Fibroblast of mammary gland (primary cell): ENCODE measurements around the gene DNM2.
A peak's percentile ranks its signal among the peaks of the same experiment; 100 is the strongest.

Experiments used
- DNase-seq: peaks from one replicate; pipeline ENCODE4 v3.0.0-alpha.2; 2010; ENCODE audit warnings: low read depth
- H3K4me3 ChIP-seq: 2 replicates; pipeline ENCODE4 v1.5.1; 2011; ENCODE audit warnings: low read depth, mild to moderate bottlenecking, low read length, moderate library complexity; ENCODE audit not compliant: control insufficient read depth
- TF ChIP-seq, protein P1 (sequence below): conservative IDR thresholded peaks from 2 replicates; pipeline ENCODE4 v1.5.1; 2011; ENCODE audit warnings: low read depth, low read length, inconsistent platforms; ENCODE audit not compliant: control insufficient read depth, insufficient read depth

Gene DNM2

DNA sequence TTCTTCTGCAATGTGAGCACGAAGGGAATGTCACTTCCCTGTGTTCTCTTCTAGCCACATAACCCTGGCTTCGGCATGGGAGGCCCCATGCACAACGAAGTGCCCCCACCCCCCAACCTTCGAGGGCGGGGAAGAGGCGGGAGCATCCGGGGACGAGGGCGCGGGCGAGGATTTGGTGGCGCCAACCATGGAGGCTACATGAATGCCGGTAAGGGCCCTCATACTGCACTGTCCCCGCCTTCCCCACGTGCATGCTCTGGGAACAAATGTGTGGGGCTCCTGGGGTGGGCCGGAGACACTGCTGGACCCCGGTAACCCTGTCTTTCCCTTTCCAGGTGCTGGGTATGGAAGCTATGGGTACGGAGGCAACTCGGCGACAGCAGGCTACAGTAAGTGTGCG lies 34.3 kb upstream of the DNM2 start:
- DNase-seq: no peak
- H3K4me3 ChIP-seq: no peak overlapping the region
- TF ChIP-seq, protein P1, sequence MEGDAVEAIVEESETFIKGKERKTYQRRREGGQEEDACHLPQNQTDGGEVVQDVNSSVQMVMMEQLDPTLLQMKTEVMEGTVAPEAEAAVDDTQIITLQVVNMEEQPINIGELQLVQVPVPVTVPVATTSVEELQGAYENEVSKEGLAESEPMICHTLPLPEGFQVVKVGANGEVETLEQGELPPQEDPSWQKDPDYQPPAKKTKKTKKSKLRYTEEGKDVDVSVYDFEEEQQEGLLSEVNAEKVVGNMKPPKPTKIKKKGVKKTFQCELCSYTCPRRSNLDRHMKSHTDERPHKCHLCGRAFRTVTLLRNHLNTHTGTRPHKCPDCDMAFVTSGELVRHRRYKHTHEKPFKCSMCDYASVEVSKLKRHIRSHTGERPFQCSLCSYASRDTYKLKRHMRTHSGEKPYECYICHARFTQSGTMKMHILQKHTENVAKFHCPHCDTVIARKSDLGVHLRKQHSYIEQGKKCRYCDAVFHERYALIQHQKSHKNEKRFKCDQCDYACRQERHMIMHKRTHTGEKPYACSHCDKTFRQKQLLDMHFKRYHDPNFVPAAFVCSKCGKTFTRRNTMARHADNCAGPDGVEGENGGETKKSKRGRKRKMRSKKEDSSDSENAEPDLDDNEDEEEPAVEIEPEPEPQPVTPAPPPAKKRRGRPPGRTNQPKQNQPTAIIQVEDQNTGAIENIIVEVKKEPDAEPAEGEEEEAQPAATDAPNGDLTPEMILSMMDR: no peak

GRCh38 chr19:10685210-10685609 lies 32.7 kb upstream of the DNM2 start:
- TF ChIP-seq, protein P1: no peak
- DNase-seq: no peak
- no peak overlapping the region for H3K4me3 ChIP-seq

GRCh38 chr19:10686193-10686592 lies 31.7 kb upstream of the DNM2 start:
- no peak overlapping the region for H3K4me3 ChIP-seq
- no peak for DNase-seq
- TF ChIP-seq, protein P1: no peak

DNA sequence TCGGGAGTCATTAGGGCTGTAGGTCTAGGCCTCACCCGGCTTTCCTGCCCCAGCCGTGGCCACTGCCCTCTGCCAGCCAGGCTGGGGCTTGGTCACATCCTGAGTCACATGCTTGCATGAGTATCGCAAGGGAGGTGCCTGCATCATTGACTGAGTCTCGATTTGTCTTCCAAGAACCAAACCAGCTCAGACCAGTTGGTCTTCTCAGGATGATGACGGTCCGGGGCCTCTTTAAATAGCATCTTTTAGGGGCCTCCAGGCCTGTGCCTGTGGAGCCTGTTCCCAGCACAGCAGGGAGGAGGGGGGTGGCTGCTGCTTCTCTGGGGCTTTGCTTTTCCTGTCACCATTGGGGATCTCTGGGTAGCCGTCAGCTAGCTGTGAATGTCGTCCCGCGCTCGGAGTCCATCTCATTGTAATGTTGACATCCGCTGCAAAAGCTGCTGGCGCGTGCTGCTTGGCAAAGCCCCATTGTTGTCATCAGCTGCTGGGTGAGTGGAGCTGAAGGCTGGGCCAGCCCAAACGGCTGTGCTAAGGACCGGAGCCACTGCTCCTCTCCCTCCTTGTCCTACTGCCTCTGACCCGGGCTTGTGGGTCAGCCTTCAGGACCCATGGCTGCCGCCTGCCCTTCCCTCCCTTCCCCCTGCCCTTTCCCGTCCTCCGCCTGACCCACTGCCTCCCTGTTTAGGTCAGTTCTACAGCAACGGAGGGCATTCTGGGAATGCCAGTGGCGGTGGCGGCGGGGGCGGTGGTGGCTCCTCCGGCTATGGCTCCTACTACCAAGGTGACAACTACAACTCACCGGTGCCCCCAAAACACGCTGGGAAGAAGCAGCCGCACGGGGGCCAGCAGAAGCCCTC lies 31.0 kb upstream of the DNM2 start:
- TF ChIP-seq, protein P1: no peak
- no peak overlapping the region for H3K4me3 ChIP-seq
- DNase-seq: peak; percentile 83

GRCh38 chr19:10687518-10688288 lies 30.2 kb upstream of the DNM2 start:
- TF ChIP-seq, protein P1: no peak
- no peak for DNase-seq
- H3K4me3 ChIP-seq: no peak overlapping the region

- no peak for DNase-seq
- no peak overlapping the region for H3K4me3 ChIP-seq
- TF ChIP-seq, protein P1: no peak
Observed at GRCh38 chr19:10688545-10689280, 29.2 kb upstream of the DNM2 start.
